PC-9 (cell line): ENCODE data around the gene THAP11. TPM values are rescaled to one million over a fixed set of nuclear protein-coding genes. Genes with fewer than 3 reads are reported as not detected.

Experiments used
- BruUV-seq: library from RNA; stranded (reverse); fragments of 400-500 nt; replicated peaks from 2 replicates; lab custom pipeline; 2021; lab: Mats Ljungman, UMichigan
- CTCF ChIA-PET: fragments of 300-600 bp; sonication (Branson Sonifier 250); formaldehyde crosslinking; loops from one replicate; lab custom pipeline; 2022; ENCODE audit warnings: antibody characterized with exemption; lab: Charles Lee
- POLR2A ChIA-PET: fragments of 300-600 bp; sonication (Branson Sonifier 250); formaldehyde crosslinking; loops from one replicate; lab custom pipeline; 2022; ENCODE audit warnings: antibody characterized with exemption; ENCODE audit not compliant: unreplicated experiment; lab: Charles Lee
- DNase-seq, 2 experiments: peaks; one replicate each; pipeline versions ENCODE4 v3.0.0 to v3.0.0-alpha.2; 2015 to 2022; ENCODE audit warnings: mixed read lengths in 1 of 2
- H2AFZ ChIP-seq: fragments of 200-600 bp; sonication (generic); 2 replicates; pipeline ENCODE4 v1.8.1; 2017; ENCODE audit warnings: antibody characterized with exemption
- H3F3A ChIP-seq: fragments of 200-600 bp; sonication (generic); 2 replicates; pipeline ENCODE4 v1.8.1; 2017; ENCODE audit warnings: antibody characterized with exemption, mild to moderate bottlenecking, low read depth; ENCODE audit not compliant: insufficient read depth
- H3K27ac ChIP-seq: fragments of 200-600 bp; sonication (generic); 2 replicates; pipeline ENCODE4 v1.6.1; 2016; ENCODE audit warnings: mixed run types
- H3K27me3 ChIP-seq: fragments of 200-600 bp; sonication (generic); 2 replicates; pipeline ENCODE4 v1.6.1; 2016; ENCODE audit warnings: low read depth, mixed run types; ENCODE audit not compliant: insufficient read depth
- H3K36me3 ChIP-seq: fragments of 200-600 bp; sonication (generic); 2 replicates; pipeline ENCODE4 v1.6.1; 2016; ENCODE audit warnings: low read depth, mixed run types
- H3K4me1 ChIP-seq: fragments of 200-600 bp; sonication (generic); replicated peaks from 2 replicates; pipeline ENCODE4 v1.6.1; 2016; ENCODE audit warnings: mixed run types; ENCODE audit not compliant: insufficient read depth
- H3K4me2 ChIP-seq: fragments of 200-600 bp; sonication (generic); 2 replicates; pipeline ENCODE4 v1.6.1; 2017; ENCODE audit warnings: mixed run types
- H3K4me3 ChIP-seq: fragments of 200-600 bp; sonication (generic); 2 replicates; pipeline ENCODE4 v1.6.1; 2016; ENCODE audit warnings: mixed run types
- H3K79me2 ChIP-seq: fragments of 200-600 bp; sonication (generic); 2 replicates; pipeline ENCODE4 v1.6.1; 2017; ENCODE audit warnings: low read depth, mixed run types
- H3K9me2 ChIP-seq: fragments of 200-600 bp; sonication (generic); 2 replicates; pipeline ENCODE4 v1.8.1; 2017; ENCODE audit warnings: mild to moderate bottlenecking; ENCODE audit not compliant: insufficient read depth
- H3K9me3 ChIP-seq: fragments of 200-600 bp; sonication (generic); 2 replicates; pipeline ENCODE4 v1.8.1; 2016; ENCODE audit warnings: low read depth; ENCODE audit not compliant: insufficient read depth
- H4K20me1 ChIP-seq: fragments of 200-600 bp; sonication (generic); 2 replicates; pipeline ENCODE4 v1.8.1; 2017; ENCODE audit not compliant: insufficient read depth
- CTCF ChIP-seq: fragments of 200-600 bp; sonication (generic); conservative IDR thresholded peaks from 2 replicates; pipeline ENCODE4 v1.6.1; 2017; ENCODE audit warnings: mixed run types, antibody characterized with exemption, mild to moderate bottlenecking, moderate library complexity
- EZH2 ChIP-seq: fragments of 200-600 bp; sonication (generic); IDR thresholded peaks from 2 replicates; pipeline ENCODE4 v1.8.0; 2017; ENCODE audit warnings: antibody characterized with exemption, low read depth
- intact Hi-C: fragments of 100-400 bp; cut with micrococcal nuclease; formaldehyde crosslinking; loops from one replicate; pipeline ENCODE4 v1.10.0; 2022; ENCODE audit not compliant: unreplicated experiment
- total RNA-seq: library from RNA; stranded (reverse); gene quantifications from 2 replicates; pipeline ENCODE4 v1.2.3, GENCODE V29; 2021

Gene THAP11
- total RNA-seq, 1 experiment from 2014 or later = 18.9 TPM

GRCh38 chr16:67845291-67846062, 3.4 kb downstream of the THAP11 start:
- DNase-seq = peak in 1 of 2 experiments; percentile 10
- H4K20me1 ChIP-seq = peaks cover 27% of the 10 kb centered on the region
- TSS peak; percentile 66 for BruUV-seq
- CTCF ChIA-PET = interaction anchor here (0.6 kb wide), 2 partner anchors 30 to 244 kb away, joined by 3 to 5 read pairs; no protein-coding TSS in a partner anchor
- POLR2A ChIA-PET = interaction anchor here (0.6 to 0.7 kb wide), 6 partner anchors 12 to 359 kb away, joined by 3 to 8 read pairs (median 4); partner anchors contain the start of gene PSMB10
- H3K36me3 ChIP-seq = no peaks in the 10 kb centered on the region; the same call in 1 of the 2 replicates
- peaks cover 69% of the 10 kb centered on the region for H3K79me2 ChIP-seq
- peak overlapping the region; percentile 70 for H3K27ac ChIP-seq
- H3K4me2 ChIP-seq = peak overlapping the region; percentile 93
- H3K4me3 ChIP-seq = peak overlapping the region; percentile 100
- intact Hi-C loops = loop anchor here (2.0 to 5.0 kb wide), 2 partner anchors 15 to 38 kb away; partner anchors contain the start of genes RANBP10 and TSNAXIP1
- no peaks in the 10 kb centered on the region for H3K9me3 ChIP-seq
- peaks cover 47% of the 10 kb centered on the region for H3K4me1 ChIP-seq
- TF ChIP-seq EZH2 (no peak), CTCF (no peak)
- H3F3A ChIP-seq = peaks cover 23% of the 10 kb centered on the region; the same call in 1 of the 2 replicates
- H3K27me3 ChIP-seq = no peaks in the 10 kb centered on the region
- H3K9me2 ChIP-seq = no peaks in the 10 kb centered on the region
- peak overlapping the region; percentile 79 for H2AFZ ChIP-seq

- H3K36me3 ChIP-seq = no peaks in the 10 kb centered on the region; the same call in 1 of the 2 replicates
- peak overlapping the region; percentile 70 for H3K27ac ChIP-seq
- POLR2A ChIA-PET = interaction anchor here (0.6 to 0.7 kb wide), 3 partner anchors 26 to 359 kb away, joined by 3 to 7 read pairs (median 4); partner anchors contain the start of gene PSMB10
- peaks cover 23% of the 10 kb centered on the region; the same call in 1 of the 2 replicates for H3F3A ChIP-seq
- intact Hi-C loops = loop anchor here (2.0 to 5.0 kb wide), 2 partner anchors 15 to 39 kb away; partner anchors contain the start of genes RANBP10 and TSNAXIP1
- no peak for DNase-seq
- no TSS peak for BruUV-seq
- no peaks in the 10 kb centered on the region for H3K9me3 ChIP-seq
- TF ChIP-seq EZH2 = no peak
- TF ChIP-seq CTCF = no peak
- H3K27me3 ChIP-seq = no peaks in the 10 kb centered on the region
- H2AFZ ChIP-seq = peak overlapping the region; percentile 79
- H4K20me1 ChIP-seq = peaks cover 32% of the 10 kb centered on the region
- peak overlapping the region; percentile 93 for H3K4me2 ChIP-seq
- no peaks in the 10 kb centered on the region for H3K9me2 ChIP-seq
- H3K4me1 ChIP-seq = peaks cover 47% of the 10 kb centered on the region
- peak overlapping the region; percentile 100 for H3K4me3 ChIP-seq
- CTCF ChIA-PET = no interaction called here
- H3K79me2 ChIP-seq = peaks cover 75% of the 10 kb centered on the region
These were observed 3.9 kb downstream of the THAP11 start for GRCh38 chr16:67846063-67846319.

GRCh38 chr16:67846320-67847063, 4.4 kb downstream of the THAP11 start, which contains the start of gene NUTF2:
NUTF2 (plus strand) TSS chr16:67846933; CDS start chr16:67865131, 18,198 bp downstream.
- H3K27ac ChIP-seq = peak within 1 kb of the TSS; percentile 70
- H3K4me3 ChIP-seq = peak within 1 kb of the TSS; percentile 100
- DNase-seq = peak; percentile 83 to 96
- POLR2A ChIA-PET = interaction anchor here (0.6 to 0.7 kb wide), 3 partner anchors 25 to 358 kb away, joined by 3 to 7 read pairs (median 4); partner anchors contain the start of gene PSMB10
- no peaks in the 10 kb centered on the region for H3K9me2 ChIP-seq
- intact Hi-C loops = loop anchor here (2.0 to 5.0 kb wide), 2 partner anchors 14 to 39 kb away; partner anchors contain the start of genes RANBP10 and TSNAXIP1
- peaks cover 23% of the 10 kb centered on the region; the same call in 1 of the 2 replicates for H3F3A ChIP-seq
- H3K79me2 ChIP-seq = peaks cover 80% of the 10 kb centered on the region
- no peaks in the 10 kb centered on the region for H3K27me3 ChIP-seq
- peaks cover 45% of the 10 kb centered on the region for H3K4me1 ChIP-seq
- no peaks in the 10 kb centered on the region for H3K9me3 ChIP-seq
- BruUV-seq = no TSS peak
- H3K4me2 ChIP-seq = peak within 1 kb of the TSS; percentile 93
- peaks cover 38% of the 10 kb centered on the region for H4K20me1 ChIP-seq
- no peaks in the 10 kb centered on the region; the same call in 1 of the 2 replicates for H3K36me3 ChIP-seq
- CTCF ChIA-PET = no interaction called here
- TF ChIP-seq EZH2 = no peak
- TF ChIP-seq CTCF = no peak
- peak within 1 kb of the TSS; percentile 79 for H2AFZ ChIP-seq
